ENCODE results near the gene RBM3.

DNA sequence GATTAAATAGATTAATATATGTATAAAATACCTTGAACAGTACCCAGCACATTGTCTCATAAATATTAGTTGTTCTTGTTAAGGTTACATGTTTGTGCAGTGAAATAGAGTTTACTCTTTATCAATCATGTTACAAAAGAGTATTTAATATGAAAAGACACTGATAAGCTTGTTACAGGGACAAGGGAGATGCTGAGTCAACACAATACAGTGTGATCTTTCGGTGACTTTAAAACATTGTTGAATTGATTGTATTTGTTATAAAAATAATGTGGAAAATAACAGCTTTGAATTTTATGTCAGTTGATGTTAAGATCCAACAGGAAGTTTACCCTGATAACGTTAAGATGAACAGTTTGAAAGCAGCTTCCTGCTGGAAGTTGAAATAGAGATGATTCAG, 21.6 kb downstream of the RBM3 start:
- no peak for TF ChIP-seq EZH2 (IDR thresholded peaks at IDR 0.05; ENCODE audit: borderline replicate concordance)
- TF ChIP-seq, protein P1, sequence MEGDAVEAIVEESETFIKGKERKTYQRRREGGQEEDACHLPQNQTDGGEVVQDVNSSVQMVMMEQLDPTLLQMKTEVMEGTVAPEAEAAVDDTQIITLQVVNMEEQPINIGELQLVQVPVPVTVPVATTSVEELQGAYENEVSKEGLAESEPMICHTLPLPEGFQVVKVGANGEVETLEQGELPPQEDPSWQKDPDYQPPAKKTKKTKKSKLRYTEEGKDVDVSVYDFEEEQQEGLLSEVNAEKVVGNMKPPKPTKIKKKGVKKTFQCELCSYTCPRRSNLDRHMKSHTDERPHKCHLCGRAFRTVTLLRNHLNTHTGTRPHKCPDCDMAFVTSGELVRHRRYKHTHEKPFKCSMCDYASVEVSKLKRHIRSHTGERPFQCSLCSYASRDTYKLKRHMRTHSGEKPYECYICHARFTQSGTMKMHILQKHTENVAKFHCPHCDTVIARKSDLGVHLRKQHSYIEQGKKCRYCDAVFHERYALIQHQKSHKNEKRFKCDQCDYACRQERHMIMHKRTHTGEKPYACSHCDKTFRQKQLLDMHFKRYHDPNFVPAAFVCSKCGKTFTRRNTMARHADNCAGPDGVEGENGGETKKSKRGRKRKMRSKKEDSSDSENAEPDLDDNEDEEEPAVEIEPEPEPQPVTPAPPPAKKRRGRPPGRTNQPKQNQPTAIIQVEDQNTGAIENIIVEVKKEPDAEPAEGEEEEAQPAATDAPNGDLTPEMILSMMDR (IDR thresholded peaks at IDR 0.05; ENCODE audit: poor library complexity), result no peak
